GM12801 (cell line): Measurements from ENCODE around the gene KLK7.

Source experiments
- CTCF ChIP-seq: IDR thresholded peaks from one replicate; pipeline ENCODE4 v1.5.1; 2011; ENCODE audit warnings: control low read depth; ENCODE audit not compliant: insufficient read length; ENCODE audit errors: extremely low read depth

KLK7 gene

DNA sequence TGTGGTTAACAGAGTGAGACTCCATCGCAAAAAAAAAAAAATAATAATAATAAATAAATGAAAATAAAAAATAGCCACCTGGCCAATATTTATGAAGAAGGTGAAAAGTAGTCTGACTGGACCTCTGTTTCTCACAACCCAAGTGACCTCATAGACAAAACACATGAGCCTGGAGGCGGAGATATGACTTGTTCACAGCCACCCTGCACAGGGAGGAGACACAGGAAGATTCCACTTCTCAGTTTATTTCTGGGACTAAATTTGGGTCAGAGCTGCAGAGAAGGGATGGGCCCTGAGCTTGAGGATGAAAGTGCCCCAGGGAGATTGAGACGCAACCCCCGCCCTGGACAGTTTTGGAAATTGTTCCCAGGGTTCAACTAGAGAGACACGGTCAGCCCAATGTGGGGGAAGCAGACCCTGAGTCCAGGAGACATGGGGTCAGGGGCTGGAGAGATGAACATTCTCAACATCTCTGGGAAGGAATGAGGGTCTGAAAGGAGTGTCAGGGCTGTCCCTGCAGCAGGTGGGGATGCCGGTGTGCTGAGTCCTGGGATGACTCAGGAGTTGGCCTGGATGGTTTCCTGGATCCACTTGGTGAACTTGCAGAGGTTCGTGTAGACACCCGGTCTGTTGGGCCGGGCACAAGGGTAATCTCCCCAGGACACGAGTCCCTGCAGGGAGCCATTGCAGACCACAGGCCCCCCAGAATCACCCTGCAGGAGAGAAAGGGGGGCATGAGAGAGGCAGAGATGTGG is 40.5 kb downstream of the KLK7 start:
- no peak for TF ChIP-seq CTCF

GRCh38 chr19:50939596-50939995 is 44.1 kb downstream of the KLK7 start:
- TF ChIP-seq CTCF, result no peak

- TF ChIP-seq CTCF, result no peak
These were observed 50.1 kb downstream of the KLK7 start for GRCh38 chr19:50933640-50934039.

GRCh38 chr19:50932690-50933083 is 51.0 kb downstream of the KLK7 start:
- TF ChIP-seq CTCF, result no peak

DNA sequence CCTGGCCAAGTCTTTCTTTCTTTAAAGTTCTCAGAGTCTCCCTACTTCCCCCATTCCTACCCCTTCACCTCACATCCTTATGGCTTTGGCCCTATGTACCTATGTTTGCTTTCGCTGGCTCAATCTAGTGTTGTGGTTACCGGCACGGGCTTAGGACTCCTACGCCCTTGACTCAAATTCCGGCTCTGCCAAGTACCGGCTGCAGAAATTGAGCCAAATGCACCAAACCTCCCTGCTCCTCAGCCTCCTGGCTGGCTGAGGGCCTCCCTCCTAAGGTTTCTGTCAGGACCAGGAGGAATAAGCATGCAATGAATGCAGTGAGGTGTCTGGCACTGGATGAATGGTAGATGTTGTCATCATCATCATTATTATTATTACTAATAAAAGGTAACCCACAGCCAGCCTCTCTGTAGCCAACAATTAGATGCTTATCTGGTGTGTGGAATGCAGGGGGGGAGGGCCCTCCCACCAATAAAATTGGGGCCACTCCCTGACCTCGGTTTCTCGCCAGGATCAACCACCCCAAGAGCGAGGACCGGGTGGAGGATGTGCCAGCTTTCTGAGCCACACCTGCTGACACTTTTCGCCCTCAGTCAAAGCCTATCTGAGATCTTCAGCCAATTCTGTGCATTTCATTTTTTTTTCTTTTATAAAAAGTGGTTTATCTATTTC is 51.6 kb downstream of the KLK7 start:
- no peak for TF ChIP-seq CTCF

- TF ChIP-seq CTCF, result no peak
These were observed 52.7 kb downstream of the KLK7 start for GRCh38 chr19:50931023-50931422.

- TF ChIP-seq CTCF, result no peak
These were observed 54.9 kb downstream of the KLK7 start for GRCh38 chr19:50928831-50929230.
